Measurements from ENCODE around the gene SIGLEC11.

Gene SIGLEC11

DNA sequence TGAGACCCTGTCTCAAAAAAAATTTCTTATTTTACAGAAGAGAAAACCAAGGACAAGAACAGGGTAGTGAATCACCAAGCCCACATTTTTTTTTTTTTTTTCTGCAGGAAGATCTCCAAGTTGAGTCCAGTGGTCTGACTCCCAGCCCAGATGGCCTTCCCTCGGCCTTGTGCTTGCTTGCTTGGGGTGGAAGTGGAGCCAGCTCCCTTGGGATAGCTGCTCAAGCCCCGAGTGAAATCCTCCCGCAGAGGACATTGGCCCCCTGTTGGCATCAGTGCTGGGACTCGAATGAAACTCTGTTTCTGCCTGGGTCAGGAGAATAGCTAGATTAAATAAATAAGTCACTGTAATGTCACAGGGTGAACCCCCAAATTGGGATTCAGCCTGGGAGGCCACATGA, 22.3 kb downstream of the SIGLEC11 start:
- no peak for ATAC-seq
- no peak for TF ChIP-seq TOX (CRISPR knock-in tag; IDR thresholded peaks at IDR 0.05; ENCODE audit: borderline replicate concordance)
- TF ChIP-seq ZNF8 (CRISPR knock-in tag; IDR thresholded peaks at IDR 0.05) = no peak
- TF ChIP-seq GLIS3 (CRISPR knock-in tag; IDR thresholded peaks at IDR 0.05) = no peak
- TF ChIP-seq ARNTL (CRISPR knock-in tag; IDR thresholded peaks at IDR 0.05; ENCODE audit: borderline replicate concordance, low read depth) = no peak
- no peak for TF ChIP-seq ZFP3 (CRISPR knock-in tag; IDR thresholded peaks at IDR 0.05)
- no peak for TF ChIP-seq POU6F1 (CRISPR knock-in tag; IDR thresholded peaks at IDR 0.05; ENCODE audit: borderline replicate concordance, low read depth)

DNA sequence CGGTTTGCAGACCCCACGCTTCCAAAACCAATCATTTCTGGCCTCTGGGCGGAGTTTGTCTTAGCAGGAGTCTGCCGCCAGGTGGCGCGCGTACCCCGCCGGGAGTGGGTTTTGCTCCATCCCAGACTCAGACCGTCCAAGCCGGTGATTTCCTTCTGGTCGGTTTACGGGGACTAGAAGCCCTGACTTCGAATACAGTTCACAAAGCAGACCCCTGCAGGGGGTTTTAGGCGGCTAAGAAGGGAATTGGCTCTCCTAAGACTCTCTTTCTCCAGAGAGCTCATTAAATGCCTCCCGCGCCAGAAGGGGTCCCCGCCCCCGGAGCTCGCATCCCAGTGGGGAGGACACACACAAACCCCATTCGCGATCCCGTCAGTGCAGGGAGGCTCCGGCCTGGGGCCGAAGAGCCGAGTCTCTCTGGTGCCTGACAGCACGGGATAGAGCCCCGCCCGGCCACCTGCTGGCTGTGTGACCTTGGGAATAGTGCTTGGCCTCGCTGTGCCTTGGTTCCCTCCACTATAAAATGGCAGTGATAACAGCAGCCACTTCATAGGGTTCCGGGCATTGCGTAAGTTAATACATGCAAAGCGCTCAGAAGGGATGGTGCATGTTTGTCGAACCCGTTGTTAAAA, 23.1 kb downstream of the SIGLEC11 start:
- ATAC-seq = peak; percentile 94
- TF ChIP-seq RARB (CRISPR knock-in tag; IDR thresholded peaks at IDR 0.05) (no peak), ZNF70 (CRISPR knock-in tag; IDR thresholded peaks at IDR 0.05) (no peak)

DNA sequence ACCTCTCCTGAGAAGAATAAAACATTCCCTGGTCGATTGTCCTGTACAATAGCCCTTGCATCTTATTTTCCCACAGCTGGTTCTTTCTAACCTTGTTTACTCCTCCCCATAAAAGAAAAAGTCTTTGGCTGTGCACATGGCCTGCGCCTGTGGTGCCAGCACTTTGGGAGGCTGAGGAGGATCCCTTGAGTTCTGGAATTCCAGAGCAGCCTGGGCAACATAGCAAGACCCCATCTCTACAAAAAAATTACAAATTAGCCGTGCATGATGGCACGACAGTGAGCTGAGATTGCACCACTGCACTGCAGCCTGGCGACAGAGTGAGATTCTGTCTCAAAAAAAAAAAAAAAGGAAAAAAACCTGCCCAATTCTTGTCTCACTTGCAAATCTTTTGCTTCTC, 24.4 kb downstream of the SIGLEC11 start:
- no peak for ATAC-seq
- TF ChIP-seq, protein P1, sequence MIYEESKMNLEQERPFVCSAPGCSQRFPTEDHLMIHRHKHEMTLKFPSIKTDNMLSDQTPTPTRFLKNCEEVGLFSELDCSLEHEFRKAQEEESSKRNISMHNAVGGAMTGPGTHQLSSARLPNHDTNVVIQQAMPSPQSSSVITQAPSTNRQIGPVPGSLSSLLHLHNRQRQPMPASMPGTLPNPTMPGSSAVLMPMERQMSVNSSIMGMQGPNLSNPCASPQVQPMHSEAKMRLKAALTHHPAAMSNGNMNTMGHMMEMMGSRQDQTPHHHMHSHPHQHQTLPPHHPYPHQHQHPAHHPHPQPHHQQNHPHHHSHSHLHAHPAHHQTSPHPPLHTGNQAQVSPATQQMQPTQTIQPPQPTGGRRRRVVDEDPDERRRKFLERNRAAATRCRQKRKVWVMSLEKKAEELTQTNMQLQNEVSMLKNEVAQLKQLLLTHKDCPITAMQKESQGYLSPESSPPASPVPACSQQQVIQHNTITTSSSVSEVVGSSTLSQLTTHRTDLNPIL (CRISPR knock-in tag; IDR thresholded peaks at IDR 0.05; ENCODE audit: low read depth) = no peak
- TF ChIP-seq PATZ1 (CRISPR knock-in tag; IDR thresholded peaks at IDR 0.05; ENCODE audit: borderline replicate concordance) = no peak
- no peak for TF ChIP-seq CSDC2 (CRISPR knock-in tag; IDR thresholded peaks at IDR 0.05)
- TF ChIP-seq ARNTL (CRISPR knock-in tag; IDR thresholded peaks at IDR 0.05; ENCODE audit: borderline replicate concordance, low read depth) = no peak
- TF ChIP-seq, protein P2, sequence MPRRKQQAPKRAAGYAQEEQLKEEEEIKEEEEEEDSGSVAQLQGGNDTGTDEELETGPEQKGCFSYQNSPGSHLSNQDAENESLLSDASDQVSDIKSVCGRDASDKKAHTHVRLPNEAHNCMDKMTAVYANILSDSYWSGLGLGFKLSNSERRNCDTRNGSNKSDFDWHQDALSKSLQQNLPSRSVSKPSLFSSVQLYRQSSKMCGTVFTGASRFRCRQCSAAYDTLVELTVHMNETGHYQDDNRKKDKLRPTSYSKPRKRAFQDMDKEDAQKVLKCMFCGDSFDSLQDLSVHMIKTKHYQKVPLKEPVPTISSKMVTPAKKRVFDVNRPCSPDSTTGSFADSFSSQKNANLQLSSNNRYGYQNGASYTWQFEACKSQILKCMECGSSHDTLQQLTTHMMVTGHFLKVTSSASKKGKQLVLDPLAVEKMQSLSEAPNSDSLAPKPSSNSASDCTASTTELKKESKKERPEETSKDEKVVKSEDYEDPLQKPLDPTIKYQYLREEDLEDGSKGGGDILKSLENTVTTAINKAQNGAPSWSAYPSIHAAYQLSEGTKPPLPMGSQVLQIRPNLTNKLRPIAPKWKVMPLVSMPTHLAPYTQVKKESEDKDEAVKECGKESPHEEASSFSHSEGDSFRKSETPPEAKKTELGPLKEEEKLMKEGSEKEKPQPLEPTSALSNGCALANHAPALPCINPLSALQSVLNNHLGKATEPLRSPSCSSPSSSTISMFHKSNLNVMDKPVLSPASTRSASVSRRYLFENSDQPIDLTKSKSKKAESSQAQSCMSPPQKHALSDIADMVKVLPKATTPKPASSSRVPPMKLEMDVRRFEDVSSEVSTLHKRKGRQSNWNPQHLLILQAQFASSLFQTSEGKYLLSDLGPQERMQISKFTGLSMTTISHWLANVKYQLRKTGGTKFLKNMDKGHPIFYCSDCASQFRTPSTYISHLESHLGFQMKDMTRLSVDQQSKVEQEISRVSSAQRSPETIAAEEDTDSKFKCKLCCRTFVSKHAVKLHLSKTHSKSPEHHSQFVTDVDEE (CRISPR knock-in tag; IDR thresholded peaks at IDR 0.05) = no peak
- no peak for TF ChIP-seq GLIS3 (CRISPR knock-in tag; IDR thresholded peaks at IDR 0.05)
- TF ChIP-seq ZFP3 (CRISPR knock-in tag; IDR thresholded peaks at IDR 0.05) = no peak
- no peak for TF ChIP-seq TOX (CRISPR knock-in tag; IDR thresholded peaks at IDR 0.05; ENCODE audit: borderline replicate concordance)
- no peak for TF ChIP-seq SNAI2 (CRISPR knock-in tag; IDR thresholded peaks at IDR 0.05)
- TF ChIP-seq TCF4 (CRISPR knock-in tag; IDR thresholded peaks at IDR 0.05; ENCODE audit: borderline replicate concordance) = no peak
- TF ChIP-seq POU6F1 (CRISPR knock-in tag; IDR thresholded peaks at IDR 0.05; ENCODE audit: borderline replicate concordance, low read depth) = no peak
- TF ChIP-seq OSR1 (CRISPR knock-in tag; IDR thresholded peaks at IDR 0.05) = no peak
- no peak for TF ChIP-seq ZNF8 (CRISPR knock-in tag; IDR thresholded peaks at IDR 0.05)
- no peak for TF ChIP-seq RARB (CRISPR knock-in tag; IDR thresholded peaks at IDR 0.05)
- no peak for TF ChIP-seq CSRNP3 (CRISPR knock-in tag; IDR thresholded peaks at IDR 0.05)
- TF ChIP-seq ZC3H10 (CRISPR knock-in tag; IDR thresholded peaks at IDR 0.05) = no peak
